Measurements from ENCODE around the gene TCF7L2.
A peak's percentile ranks its signal among the peaks of the same experiment; 100 is the strongest.

TCF7L2 gene

GRCh38 chr10:113125612-113126011 is 175.6 kb downstream of the TCF7L2 start:
- no peak for DNase-seq (ENCODE audit: low spot score)

- peak; percentile 30 for DNase-seq (ENCODE audit: low spot score)
Measured at GRCh38 chr10:113126229-113127201, 176.5 kb downstream of the TCF7L2 start.

DNA sequence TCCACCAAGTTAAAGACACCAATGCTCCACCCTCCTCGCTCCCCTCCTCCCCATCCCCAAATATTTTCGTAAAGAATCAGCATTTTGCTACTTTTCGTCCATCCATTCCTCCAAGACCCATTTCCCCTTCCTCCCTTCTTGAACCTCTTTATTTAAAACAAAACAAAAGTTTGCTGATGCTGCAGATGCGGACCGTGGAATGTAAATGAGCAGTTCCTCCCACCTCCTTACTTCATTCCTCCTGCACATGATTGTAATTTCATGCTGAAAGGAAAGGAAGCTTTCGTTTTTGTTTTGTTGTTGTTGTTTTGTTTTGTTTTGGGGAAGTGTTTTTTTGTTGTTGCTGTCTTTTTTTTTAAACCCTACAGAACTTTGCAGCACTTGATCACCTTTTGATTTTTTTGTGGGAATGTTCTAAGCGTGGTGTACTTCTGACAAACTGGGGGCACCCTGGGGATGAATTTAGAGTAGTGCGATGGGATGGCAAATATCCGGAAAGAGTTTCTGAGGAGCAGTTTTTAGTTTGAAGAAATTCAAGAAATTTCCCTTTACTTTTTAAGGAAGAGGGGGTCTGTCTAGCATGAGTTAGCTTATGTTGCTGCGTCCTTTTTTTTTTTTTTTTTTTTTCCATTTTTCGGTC is 177.3 kb downstream of the TCF7L2 start:
- no peak for DNase-seq (ENCODE audit: low spot score)

DNA sequence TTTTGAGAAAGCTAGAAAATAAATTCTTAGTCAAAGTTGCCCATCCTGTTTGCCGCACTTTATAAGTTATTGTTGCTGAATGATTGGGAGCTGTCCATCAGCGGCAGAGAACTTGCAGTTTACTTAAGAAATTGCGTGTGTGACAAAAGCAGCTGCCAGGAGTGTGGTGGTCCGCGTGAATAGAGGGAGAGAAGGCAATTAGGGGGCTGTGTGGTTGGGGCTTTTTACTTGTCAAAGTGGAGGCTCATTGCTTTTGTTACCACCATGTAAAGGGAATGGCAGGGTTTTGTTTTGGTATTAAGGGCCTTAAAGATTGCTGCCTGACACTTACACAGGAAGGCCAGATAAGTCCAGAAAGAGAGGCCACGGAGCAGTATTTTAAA is 177.8 kb downstream of the TCF7L2 start:
- no peak for DNase-seq (ENCODE audit: low spot score)

DNA sequence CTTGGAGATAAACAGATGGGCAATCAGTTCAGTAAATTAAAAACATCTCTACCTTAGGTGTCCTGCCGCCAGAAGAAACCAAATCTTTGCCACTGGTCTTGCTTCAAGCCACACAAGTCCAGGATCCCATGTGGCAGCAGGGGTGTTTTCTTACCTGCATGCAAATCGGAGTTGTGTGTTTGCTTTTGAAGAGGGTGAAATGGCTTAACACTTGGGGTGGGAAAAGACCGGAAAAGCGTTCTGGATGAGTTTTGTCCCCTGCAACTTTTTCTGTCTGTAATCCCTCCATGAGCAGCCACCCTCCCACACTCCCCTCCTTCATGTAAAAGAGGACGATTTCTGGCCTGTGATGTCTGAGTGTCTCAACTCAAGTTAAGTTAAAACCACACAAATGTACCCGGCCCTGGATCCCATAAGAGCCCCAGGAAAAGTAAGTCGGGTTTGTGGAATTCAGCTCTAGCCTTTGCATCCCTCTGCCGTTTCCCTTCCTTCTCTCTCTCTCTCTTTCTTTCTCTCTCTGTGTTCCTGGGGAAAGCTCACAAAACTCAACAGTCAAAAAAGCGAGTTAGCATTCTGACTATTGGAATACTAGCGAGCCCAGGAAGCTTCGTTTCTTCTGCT is 178.5 kb downstream of the TCF7L2 start:
- no peak for DNase-seq (ENCODE audit: low spot score)

DNA sequence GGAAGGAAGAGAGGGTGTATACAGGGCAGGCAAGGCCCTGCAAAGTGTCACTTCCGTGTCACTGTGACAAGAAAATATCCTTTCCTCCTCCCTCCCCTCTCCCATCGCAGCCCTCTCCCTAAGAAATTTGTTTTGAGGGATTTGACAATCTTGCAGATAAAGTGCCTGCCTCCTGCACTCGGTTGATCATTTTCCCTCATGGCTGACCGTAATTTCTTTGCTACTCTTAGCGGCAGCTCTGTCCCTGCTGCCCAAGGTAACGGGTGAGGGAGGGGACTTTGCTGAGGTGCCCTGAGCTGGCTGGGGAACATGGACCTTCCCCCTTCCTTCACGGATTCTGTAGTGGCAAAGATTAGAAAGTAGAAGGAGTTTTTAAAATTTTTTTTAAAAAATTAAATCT is 179.1 kb downstream of the TCF7L2 start:
- no peak for DNase-seq (ENCODE audit: low spot score)

DNA sequence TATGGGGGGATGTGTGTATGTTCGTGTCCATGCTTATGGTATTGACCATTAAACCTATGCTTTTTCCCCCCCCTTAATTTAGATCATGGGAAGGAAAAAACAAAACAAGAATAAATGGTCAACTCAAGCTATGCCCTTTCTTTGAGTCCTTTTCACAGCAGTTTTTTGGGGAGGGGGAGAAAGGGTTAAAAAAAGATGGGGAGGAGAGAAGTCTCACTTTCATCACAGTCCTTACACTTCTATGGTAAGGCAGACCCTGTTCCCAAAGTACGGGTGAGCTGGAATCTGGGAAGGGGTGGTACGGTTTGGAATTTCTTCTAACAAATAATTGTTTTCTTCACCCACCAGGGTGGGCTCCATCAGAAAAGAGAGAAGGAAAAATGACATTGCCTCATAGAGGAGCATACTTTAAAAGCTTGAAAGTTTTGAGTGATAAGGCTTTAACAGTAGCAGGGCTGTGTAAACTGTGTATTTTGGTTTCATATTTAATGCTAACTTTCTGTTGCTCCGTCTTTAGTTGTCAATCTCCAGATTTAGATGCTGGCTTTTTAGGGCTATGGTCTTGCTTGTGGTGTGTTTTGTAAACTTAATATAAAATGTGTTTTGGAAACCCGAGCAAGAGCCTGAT is 180.1 kb downstream of the TCF7L2 start:
- no peak for DNase-seq (ENCODE audit: low spot score)

DNA sequence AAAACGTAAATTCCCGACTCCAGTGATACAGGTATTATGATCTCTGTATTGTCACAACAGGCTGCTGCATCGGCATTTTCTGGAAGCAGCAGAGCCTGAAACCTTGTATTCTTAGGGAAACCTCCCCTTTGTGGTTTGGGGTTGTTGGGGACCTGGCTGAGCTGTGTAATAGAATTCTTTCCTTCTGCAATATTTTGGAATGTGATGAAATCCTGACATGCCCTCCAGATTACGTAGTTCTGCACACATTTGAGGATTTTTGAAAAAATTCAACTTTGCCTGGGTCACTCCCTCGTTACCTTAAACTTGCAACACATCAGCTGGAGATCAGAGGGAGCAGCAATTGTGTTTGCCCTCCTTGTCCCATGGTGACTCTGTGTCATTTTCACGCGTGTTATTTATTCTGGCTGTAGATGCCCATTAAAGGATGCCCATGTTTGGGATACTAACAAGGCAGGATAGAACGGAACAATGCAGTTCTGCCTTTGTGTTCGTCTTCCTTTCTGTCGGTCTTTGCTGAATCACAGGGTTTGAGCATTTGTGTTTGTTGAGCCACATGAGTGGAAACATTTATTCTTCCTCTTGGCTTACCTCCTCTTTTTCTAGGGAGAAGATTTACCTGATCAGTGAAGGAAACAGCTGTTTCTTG is 181.7 kb downstream of the TCF7L2 start:
- no peak for DNase-seq (ENCODE audit: low spot score)

GRCh38 chr10:113132591-113133121 is 182.6 kb downstream of the TCF7L2 start:
- no peak for DNase-seq (ENCODE audit: low spot score)

DNA sequence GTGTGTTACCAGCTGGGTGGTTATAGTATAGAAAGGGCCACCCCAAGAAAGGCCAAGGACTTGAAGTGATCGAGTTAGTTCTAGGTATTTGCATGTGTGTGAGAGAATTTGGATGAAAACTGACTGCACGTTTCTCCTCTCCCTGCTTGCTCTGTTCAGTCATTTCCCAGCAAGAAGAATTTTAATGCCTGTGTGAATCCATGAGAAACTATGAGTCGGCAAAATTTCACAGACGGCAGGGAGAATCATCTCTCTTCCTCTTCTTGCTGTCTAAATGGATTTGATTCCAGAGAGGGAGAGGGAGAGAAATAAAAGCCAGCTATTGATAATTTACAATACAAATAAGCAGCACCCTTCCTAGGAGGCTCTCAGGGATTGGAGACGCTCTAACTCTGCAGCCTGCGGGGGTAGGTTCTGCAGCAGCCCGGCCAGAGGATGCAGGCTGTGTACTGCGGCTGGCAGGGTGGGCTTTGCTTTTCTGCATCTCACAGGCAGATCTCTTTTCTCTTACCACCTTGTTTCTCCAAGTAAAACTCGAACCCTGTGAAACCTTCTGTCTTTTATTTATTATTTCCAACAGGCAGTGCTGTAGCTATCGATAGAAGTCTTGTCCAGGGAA is 183.6 kb downstream of the TCF7L2 start:
- no peak for DNase-seq (ENCODE audit: low spot score)

GRCh38 chr10:113135025-113135424 is 185.0 kb downstream of the TCF7L2 start:
- DNase-seq (ENCODE audit: low spot score) = no peak

DNA sequence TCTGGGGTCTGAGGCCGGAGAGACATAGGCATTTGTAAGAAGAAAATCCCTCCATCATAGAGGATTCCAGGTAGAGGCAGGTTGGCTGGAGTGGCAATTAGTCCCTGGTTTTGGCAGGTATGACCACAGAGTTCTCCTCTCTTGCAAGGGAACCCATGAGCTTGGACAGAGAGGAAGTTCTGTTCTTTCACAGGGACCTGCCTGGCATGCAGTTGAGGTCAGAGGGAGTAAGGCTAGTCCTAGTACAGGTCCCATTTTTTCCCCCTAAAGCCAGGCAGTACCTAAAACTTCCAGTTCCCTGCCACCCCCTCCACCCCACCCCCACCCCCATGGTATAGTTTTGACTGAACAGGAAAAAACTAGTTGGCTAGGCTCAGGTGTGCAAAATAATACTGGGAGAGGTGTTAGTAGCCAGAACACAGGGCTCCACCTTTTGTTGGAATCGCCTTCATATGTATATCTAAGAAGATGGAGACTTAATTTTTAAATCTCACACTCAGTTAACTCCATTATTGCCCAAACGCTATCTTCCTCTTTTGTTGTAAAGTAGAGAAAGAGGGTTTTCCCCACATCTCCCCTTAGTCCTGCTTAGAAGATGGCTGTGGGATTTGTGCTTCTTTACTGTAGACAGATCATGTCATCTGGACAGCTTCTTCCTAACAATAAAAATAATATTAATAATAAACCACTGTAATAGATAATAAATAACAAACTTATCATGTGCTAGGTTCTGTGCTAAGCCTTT is 188.1 kb downstream of the TCF7L2 start:
- DNase-seq (ENCODE audit: low spot score) = no peak

DNA sequence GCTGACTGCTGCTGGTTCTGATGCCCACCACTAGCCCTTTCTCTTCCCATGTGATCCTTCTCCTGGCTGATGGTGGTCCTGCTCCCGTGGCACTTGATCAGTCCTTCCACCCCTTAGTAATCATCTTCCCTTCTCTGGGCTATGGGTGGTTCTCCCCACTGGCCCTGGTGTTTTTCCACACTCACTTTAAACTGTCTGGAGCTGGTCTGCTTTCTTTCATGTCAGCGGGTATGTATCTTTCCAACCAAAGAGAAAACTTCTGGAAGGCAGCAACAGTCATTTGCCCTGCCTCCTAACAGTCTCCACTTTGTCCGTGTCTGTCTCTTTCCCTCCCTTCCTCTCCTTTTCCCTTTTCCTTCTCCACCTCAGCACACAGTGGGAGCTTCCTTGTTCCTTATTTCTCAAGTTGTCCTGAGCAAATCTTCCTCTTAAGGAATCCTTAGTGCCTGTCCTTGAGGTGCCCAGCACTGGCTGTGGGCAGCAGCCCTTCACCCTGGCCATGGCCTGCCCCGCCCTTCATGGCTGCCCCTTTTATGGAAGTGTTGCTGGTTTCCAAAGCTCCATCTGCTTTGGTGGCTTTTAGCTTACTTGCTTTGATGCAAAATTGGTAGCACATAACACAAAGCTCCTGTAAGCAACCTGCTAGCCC is 189.0 kb downstream of the TCF7L2 start:
- no peak for DNase-seq (ENCODE audit: low spot score)

- DNase-seq (ENCODE audit: low spot score) = no peak
Measured at GRCh38 chr10:113139699-113140098, 189.7 kb downstream of the TCF7L2 start.

DNA sequence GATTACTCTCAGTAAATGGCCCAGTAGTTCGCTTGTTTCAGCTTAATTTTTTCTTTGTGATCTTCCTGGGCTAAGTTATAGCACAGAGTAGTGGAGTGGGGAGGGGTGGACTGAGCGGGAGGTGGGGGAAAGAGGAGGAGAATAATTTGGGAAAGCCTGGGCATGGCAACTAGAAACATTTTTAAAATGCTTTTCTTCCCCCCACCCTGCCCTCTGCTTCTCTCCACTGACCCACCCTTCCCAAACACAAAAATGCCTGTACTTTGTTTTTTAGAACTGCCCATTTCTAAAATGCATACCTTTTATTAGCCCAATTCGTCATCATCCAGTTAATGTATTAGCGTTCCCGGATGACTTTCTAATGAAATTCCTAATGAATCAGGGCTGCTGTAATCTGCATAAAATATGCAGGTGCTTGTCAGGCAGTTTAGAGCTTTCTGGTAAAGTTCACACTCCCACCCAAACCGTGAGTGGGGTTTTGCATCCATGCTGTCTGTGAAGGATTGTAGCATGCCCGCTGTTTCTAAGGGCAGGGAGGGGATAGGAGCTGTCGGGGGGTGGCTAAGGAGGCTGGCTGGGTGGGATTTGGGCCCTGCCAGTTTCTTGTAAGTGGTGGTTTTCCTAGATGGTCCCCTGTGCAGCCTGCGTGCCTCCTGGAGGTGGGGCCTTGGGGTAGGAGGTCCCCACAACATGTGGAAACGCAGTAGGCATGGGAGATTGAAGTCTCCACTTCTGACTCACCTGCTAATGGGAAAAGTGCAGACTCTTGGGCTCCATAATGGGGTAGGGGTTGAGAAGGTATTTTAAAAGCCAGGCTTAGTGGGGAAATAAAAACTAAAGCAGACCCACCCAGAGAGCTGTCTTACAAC is 190.3 kb downstream of the TCF7L2 start:
- DNase-seq (ENCODE audit: low spot score) = no peak

- DNase-seq (ENCODE audit: low spot score) = no peak
Measured at GRCh38 chr10:113142601-113143362, 192.7 kb downstream of the TCF7L2 start.

DNA sequence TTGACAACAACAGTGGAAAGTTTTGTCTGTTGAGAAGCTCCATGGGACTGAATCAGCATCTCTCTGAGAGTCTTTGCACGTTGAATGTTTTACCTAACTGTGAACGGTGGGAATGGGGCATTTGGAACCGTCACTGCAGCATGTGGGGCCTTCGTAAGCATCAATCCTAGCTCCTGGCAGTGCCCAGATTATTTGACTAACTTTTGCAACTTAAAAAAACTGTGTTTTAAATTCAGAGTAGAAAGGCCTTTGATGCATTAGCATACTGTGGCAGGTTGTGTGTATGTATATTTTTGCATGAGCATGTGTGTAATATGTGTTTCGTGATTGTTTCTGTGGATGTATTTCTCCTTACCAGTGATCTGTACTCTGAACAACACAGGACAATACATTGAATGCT is 194.5 kb downstream of the TCF7L2 start:
- DNase-seq (ENCODE audit: low spot score) = no peak

Data from cerebellar cortex (tissue), 1 donor.